Spleen (tissue), 7 donors: ENCODE measurements around the gene TOM1L2.

ENCODE experiments used
- POLR2AphosphoS5 ChIP-seq, 3 donors: sonication (generic); formaldehyde crosslinking; IDR thresholded peaks; one replicate each; pipeline ENCODE4 v1.5.1; 2017; ENCODE audit warnings: antibody characterized with exemption in 3 of 3
- TF ChIP-seq, protein P1 (sequence below), 11 experiments: fragments of 200-600 bp in 7 of 11; fragments of 450-650 bp in 4 of 11; sonication (generic) in 4 of 11; IDR thresholded peaks in 8 of 11; conservative IDR thresholded peaks in 3 of 11; 1 replicate in 7 of 11; 2 replicates in 4 of 11; pipeline versions ENCODE4 v1.4.0 to v1.8.0; 2016 to 2021; ENCODE audit warnings: antibody characterized with exemption in 11 of 11, inconsistent platforms in 4 of 11, mild to moderate bottlenecking in 1 of 11
- donor health status: DM: no; HTN: no; CAD: no; lungs with moderate emphysema.
- donor health status: DM: no; HTN: no; CAD: no.
- donor health status: DM: no; HTN: no; CAD: no.

GRCh38 chr17:17985153-17985552 is 13.0 kb upstream of the TOM1L2 start:
- TF ChIP-seq POLR2AphosphoS5 (IDR thresholded peaks at IDR 0.05) = no peak
- TF ChIP-seq, protein P1, sequence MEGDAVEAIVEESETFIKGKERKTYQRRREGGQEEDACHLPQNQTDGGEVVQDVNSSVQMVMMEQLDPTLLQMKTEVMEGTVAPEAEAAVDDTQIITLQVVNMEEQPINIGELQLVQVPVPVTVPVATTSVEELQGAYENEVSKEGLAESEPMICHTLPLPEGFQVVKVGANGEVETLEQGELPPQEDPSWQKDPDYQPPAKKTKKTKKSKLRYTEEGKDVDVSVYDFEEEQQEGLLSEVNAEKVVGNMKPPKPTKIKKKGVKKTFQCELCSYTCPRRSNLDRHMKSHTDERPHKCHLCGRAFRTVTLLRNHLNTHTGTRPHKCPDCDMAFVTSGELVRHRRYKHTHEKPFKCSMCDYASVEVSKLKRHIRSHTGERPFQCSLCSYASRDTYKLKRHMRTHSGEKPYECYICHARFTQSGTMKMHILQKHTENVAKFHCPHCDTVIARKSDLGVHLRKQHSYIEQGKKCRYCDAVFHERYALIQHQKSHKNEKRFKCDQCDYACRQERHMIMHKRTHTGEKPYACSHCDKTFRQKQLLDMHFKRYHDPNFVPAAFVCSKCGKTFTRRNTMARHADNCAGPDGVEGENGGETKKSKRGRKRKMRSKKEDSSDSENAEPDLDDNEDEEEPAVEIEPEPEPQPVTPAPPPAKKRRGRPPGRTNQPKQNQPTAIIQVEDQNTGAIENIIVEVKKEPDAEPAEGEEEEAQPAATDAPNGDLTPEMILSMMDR (IDR thresholded peaks at IDR 0.05 in 8 of 11, conservative IDR thresholded peaks at IDR 0.05 in 3 of 11) = no peak
